Testis (tissue), 5 donors: ENCODE measurements around the gene MPL. TPM values are rescaled to one million over a fixed set of nuclear protein-coding genes. Genes with fewer than 3 reads are reported as not detected.

Experiments
- DNase-seq: peaks from one replicate; pipeline ENCODE4 v3.0.0-alpha.2; 2019
- H3K27ac ChIP-seq, 2 donors: fragments of 200-600 bp; sonication (generic); one replicate each; pipeline ENCODE4 v1.5.1; 2019
- H3K27me3 ChIP-seq: fragments of 200-600 bp; sonication (generic); one replicate; pipeline ENCODE4 v1.5.1; 2019
- H3K36me3 ChIP-seq: fragments of 200-600 bp; sonication (generic); one replicate; pipeline ENCODE4 v1.5.1; 2017; ENCODE audit warnings: low read depth; ENCODE audit errors: missing control alignments
- H3K4me1 ChIP-seq: fragments of 200-600 bp; sonication (generic); one replicate; pipeline ENCODE4 v1.5.1; 2019
- H3K4me3 ChIP-seq, 2 donors: fragments of 200-600 bp; sonication (generic); one replicate each; pipeline ENCODE4 v1.5.1; 2017 to 2019
- H3K9me3 ChIP-seq: fragments of 200-600 bp; sonication (generic); one replicate; pipeline ENCODE4 v1.5.1; 2017
- POLR2A ChIP-seq: fragments of 450-650 bp; IDR thresholded peaks from one replicate; pipeline ENCODE4 v1.6.1; 2017; ENCODE audit warnings: antibody characterized with exemption, mild to moderate bottlenecking, moderate library complexity
- WGBS, 2 donors: methylation state at CpG; one replicate each; pipeline ENCODE4 v1.1.5; 2018; 5-methylcytosine and 5-hydroxymethylcytosine counted together
- intact Hi-C: fragments of 100-400 bp; cut with DNase I; formaldehyde crosslinking; loops from one replicate; pipeline ENCODE4 v1.15.1; 2023; ENCODE audit warnings: low total_unique reads
- long read RNA-seq, 2 donors: transcript quantifications; one replicate each; lab custom pipeline, GENCODE V29; 2026
- polyA plus RNA-seq: library from polyadenylated mRNA; stranded (reverse); fragments of 350-450 nt; fragmentation: Illumina TruSeq; extraction: RNeasy Lipid Tissue Mini Kit (QIAGEN cat#74804); gene quantifications from one replicate; pipeline ENCODE4 v1.2.3, GENCODE V29; 2014; ENCODE audit warnings: low read depth, low replicate concordance; ENCODE audit not compliant: insufficient read depth
- total RNA-seq, 2 donors: library from RNA; depleted of rRNA; stranded (reverse); fragments of >200 nt; gene quantifications; one replicate each; pipeline ENCODE4 v1.2.3, GENCODE V29; 2016
- TF ChIP-seq, protein P1 (sequence below), 3 experiments: fragments of 450-650 bp in 2 of 3; fragments of 200-600 bp in 1 of 3; sonication (generic) in 1 of 3; IDR thresholded peaks; one replicate each; pipeline ENCODE4 v1.5.1; 2016 to 2019; ENCODE audit warnings: antibody characterized with exemption in 3 of 3, mild to moderate bottlenecking in 2 of 3, moderate library complexity in 1 of 3

The MPL gene
- total RNA-seq (under 1 TPM; 0.47 to 0.56 TPM), polyA plus RNA-seq (0.32 TPM)
- long read RNA-seq, donor 1, result 0 reads
- long read RNA-seq, donor 2, result 0 reads

GRCh38 chr1:43337588-43337987 is at the start of gene MPL:
Gene MPL (plus strand): TSS chr1:43337818. CDS start chr1:43337849, 31 bp downstream.
- no peak within 1 kb of the TSS for H3K27ac ChIP-seq
- no peak for TF ChIP-seq POLR2A
- TF ChIP-seq, protein P1, sequence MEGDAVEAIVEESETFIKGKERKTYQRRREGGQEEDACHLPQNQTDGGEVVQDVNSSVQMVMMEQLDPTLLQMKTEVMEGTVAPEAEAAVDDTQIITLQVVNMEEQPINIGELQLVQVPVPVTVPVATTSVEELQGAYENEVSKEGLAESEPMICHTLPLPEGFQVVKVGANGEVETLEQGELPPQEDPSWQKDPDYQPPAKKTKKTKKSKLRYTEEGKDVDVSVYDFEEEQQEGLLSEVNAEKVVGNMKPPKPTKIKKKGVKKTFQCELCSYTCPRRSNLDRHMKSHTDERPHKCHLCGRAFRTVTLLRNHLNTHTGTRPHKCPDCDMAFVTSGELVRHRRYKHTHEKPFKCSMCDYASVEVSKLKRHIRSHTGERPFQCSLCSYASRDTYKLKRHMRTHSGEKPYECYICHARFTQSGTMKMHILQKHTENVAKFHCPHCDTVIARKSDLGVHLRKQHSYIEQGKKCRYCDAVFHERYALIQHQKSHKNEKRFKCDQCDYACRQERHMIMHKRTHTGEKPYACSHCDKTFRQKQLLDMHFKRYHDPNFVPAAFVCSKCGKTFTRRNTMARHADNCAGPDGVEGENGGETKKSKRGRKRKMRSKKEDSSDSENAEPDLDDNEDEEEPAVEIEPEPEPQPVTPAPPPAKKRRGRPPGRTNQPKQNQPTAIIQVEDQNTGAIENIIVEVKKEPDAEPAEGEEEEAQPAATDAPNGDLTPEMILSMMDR (IDR thresholded peaks at IDR 0.05), result no peak
- H3K36me3 ChIP-seq, result no peaks in the 10 kb centered on the region
- no peak for DNase-seq
- no peaks in the 10 kb centered on the region for H3K27me3 ChIP-seq
- H3K4me1 ChIP-seq, result no peaks in the 10 kb centered on the region
- H3K4me3 ChIP-seq, result no peak within 1 kb of the TSS
- WGBS, 2 donors, result 90 to 91% methylated on average over 2 to 3 of the region's 3 CpGs
- intact Hi-C loops, result no loop called here
- no peaks in the 10 kb centered on the region for H3K9me3 ChIP-seq

DNA sequence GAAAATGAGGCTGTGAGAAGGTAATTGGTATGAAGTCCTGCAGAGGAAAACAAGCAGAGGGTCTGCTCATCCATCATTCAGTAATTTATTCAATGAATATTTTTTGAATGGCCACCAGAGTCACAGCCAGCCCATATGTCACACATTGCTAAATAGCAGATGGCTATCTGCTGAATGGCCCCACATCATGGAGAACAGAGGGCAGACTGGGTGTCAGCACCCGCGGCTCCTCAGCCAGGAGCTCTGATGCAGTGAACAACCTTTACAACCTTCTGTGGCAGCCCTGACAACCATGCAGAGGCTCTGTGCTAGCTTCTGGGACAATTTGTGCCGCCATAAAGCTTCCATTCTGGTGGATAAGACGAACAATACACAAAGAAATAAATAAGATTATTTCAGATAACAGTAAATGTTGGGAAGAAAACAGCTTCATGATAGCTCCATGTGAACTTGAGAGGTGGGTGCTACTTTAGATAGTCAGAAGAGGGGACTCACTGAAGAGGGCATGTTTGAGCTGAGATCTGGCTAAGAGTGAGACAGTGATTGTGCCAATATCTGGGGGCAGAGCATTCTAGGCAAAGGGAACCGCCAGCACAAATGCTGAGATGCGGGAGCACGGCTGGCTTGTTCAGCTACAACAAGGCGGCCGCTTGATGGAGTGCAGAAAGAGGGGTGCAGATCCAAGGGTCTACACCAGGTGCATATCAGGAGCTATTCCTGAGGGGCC is 49.4 kb upstream of the MPL start:
- WGBS, 2 donors, result 87 to 88% methylated on average over 9 of the region's 9 CpGs
- intact Hi-C loops, result no loop called here
- no peaks in the 10 kb centered on the region for H3K9me3 ChIP-seq
- H3K36me3 ChIP-seq, result no peaks in the 10 kb centered on the region
- H3K4me3 ChIP-seq, result no peak overlapping the region
- TF ChIP-seq, protein P1 (IDR thresholded peaks at IDR 0.05), result no peak
- H3K27ac ChIP-seq, result no peak overlapping the region
- no peaks in the 10 kb centered on the region for H3K27me3 ChIP-seq
- H3K4me1 ChIP-seq, result peaks cover 3% of the 10 kb centered on the region
- DNase-seq, result no peak

- WGBS, 2 donors, result 61 to 73% methylated on average over 12 of the region's 12 CpGs
- Histone ChIP-seq H3K27me3 (no peaks in the 10 kb centered on the region), H3K4me1 (peaks cover 3% of the 10 kb centered on the region), H3K4me3 (no peak overlapping the region), H3K9me3 (no peaks in the 10 kb centered on the region), H3K27ac (no peak overlapping the region), H3K36me3 (no peaks in the 10 kb centered on the region)
- intact Hi-C loops, result no loop called here
- TF ChIP-seq, protein P1 (IDR thresholded peaks at IDR 0.05), result no peak
- no peak for TF ChIP-seq POLR2A
- DNase-seq, result no peak
These were observed 48.6 kb upstream of the MPL start for GRCh38 chr1:43288785-43289706.

GRCh38 chr1:43292216-43292615 is 45.4 kb upstream of the MPL start:
- H3K27ac ChIP-seq, result no peak overlapping the region

More at GRCh38 chr1:43292216-43292615, 45.4 kb upstream of the MPL start:
- DNase-seq, result no peak
- 74 to 88% methylated on average over 6 to 7 of the region's 7 CpGs for WGBS, 2 donors
- no peak for TF ChIP-seq POLR2A
- TF ChIP-seq, protein P1 (IDR thresholded peaks at IDR 0.05), result no peak
- H3K4me3 ChIP-seq, result no peak overlapping the region
- no peaks in the 10 kb centered on the region for H3K27me3 ChIP-seq
- peaks cover 15% of the 10 kb centered on the region for H3K4me1 ChIP-seq
- intact Hi-C loops, result no loop called here
- H3K36me3 ChIP-seq, result no peaks in the 10 kb centered on the region
- H3K9me3 ChIP-seq, result no peaks in the 10 kb centered on the region
